ENCODE measurements around the gene RPS21.

- TF ChIP-seq POLR2A (IDR thresholded peaks at IDR 0.05) (no peak), CTCF (IDR thresholded peaks at IDR 0.05 in 8 of 11, conservative IDR thresholded peaks at IDR 0.05 in 3 of 11) (no peak)
These were observed 5.1 kb upstream of the RPS21 start for GRCh38 chr20:62381842-62382241.
